22Rv1 (cell line): ENCODE measurements around the gene CD99.

Source experiments
- H3K27ac ChIP-seq: fragments of 450-650 bp; 2 replicates; pipeline ENCODE4 v1.5.1; 2017
- ZFX ChIP-seq: fragments of 450-650 bp; IDR thresholded peaks from 2 replicates; pipeline ENCODE4 v1.6.1; 2017; ENCODE audit warnings: antibody characterized with exemption, borderline replicate concordance
- TF ChIP-seq, protein P1 (sequence below): fragments of 450-650 bp; IDR thresholded peaks from 2 replicates; pipeline ENCODE4 v1.5.1; 2017; ENCODE audit warnings: mild to moderate bottlenecking

The CD99 gene

GRCh38 chrX:2676794-2677675, 14.1 kb upstream of the CD99 start:
- H3K27ac ChIP-seq, result no peak overlapping the region
- TF ChIP-seq, protein P1, sequence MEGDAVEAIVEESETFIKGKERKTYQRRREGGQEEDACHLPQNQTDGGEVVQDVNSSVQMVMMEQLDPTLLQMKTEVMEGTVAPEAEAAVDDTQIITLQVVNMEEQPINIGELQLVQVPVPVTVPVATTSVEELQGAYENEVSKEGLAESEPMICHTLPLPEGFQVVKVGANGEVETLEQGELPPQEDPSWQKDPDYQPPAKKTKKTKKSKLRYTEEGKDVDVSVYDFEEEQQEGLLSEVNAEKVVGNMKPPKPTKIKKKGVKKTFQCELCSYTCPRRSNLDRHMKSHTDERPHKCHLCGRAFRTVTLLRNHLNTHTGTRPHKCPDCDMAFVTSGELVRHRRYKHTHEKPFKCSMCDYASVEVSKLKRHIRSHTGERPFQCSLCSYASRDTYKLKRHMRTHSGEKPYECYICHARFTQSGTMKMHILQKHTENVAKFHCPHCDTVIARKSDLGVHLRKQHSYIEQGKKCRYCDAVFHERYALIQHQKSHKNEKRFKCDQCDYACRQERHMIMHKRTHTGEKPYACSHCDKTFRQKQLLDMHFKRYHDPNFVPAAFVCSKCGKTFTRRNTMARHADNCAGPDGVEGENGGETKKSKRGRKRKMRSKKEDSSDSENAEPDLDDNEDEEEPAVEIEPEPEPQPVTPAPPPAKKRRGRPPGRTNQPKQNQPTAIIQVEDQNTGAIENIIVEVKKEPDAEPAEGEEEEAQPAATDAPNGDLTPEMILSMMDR, result no peak
- no peak for TF ChIP-seq ZFX

DNA sequence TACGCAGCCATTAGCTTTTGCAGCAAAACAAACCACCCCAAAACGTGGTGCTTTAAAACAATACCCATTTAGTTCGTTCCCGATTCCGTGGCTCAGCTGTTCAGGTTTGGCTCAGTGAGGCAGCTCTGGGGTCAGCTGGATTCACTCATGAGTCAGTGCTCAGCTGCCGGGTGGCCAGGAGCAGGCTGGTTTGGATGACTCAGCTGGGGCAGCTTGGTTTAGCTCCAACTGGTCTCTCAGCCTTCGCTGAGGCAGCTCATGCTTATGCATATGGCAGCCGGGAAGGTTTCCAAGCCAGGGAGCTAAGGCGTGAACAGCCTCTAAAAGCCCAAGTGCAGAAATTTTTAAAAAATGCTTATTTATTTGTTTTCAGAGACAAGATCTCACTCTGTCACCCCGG, 13.3 kb upstream of the CD99 start:
- 0 out of 2 replicates have a peak overlapping the region, but pooled peaks have one; percentile 40 for H3K27ac ChIP-seq
- TF ChIP-seq ZFX, result no peak
- TF ChIP-seq, protein P1, result no peak

DNA sequence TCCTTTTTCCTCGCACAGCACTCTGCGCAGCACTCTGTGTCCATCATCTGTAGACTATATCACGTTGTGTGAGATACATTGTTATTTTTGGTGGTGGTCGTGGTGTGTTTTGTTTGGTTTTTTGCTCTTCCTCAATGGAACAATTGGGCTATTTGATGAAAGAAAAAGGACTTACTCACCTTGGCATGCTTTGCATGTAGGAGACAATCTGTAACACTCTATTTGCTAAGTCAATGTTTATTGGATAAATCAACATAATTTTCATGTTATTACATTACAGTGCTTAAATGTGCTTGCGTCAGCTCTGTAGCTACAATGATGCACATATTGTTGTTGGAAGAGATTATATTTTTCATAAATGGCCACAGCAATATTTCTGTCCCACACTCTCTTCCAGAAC, 12.5 kb upstream of the CD99 start:
- no peak for TF ChIP-seq ZFX
- TF ChIP-seq, protein P1, result no peak
- H3K27ac ChIP-seq, result peak overlapping the region; percentile 40; the same call in 1 of the 2 replicates

DNA sequence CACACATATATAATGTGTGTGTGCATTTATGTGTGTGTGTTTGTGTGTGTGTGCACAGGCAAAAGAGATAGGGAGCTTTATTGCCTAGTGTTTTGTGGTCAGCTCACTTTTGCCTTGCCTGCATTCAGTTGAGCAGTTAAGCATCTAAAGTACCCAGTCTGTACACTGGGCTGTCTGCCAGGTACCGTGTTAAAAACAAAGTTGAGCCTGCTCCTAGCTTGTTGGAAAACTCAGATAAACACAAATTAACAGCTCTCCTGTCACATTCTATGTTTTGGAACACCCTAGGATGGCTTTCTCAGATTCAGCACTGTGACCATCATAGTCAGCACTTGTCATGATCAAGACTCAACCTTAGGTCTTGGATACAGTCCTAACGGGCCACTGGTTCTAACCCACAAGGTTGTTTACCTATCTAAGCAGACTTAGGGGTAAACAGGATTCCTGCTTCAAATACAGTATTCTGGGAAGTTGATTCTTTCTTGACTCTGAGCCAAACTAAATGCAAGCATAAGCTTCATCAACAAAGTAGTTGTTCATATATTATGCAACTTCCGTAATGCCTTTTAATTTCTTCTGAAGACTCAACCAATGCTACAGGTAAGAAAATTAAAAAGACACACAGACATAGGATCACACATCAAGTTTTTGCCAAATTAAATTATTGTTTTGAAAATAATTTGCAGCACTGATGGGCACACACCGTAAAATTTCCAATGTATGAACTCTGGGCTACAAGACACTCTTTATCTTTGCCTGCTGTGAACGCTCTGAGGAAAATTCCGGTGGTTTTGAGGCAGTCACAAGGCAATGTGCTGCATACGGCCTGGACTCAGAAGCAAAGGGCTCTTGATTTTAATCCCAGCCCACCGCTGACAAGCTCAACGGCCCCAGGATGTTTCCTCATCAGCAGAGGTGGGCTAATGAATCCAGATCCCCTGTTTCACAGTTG, 11.3 kb upstream of the CD99 start:
- peak overlapping the region; percentile 40 for H3K27ac ChIP-seq
- TF ChIP-seq ZFX, result no peak

- no peak overlapping the region for H3K27ac ChIP-seq
- no peak for TF ChIP-seq ZFX
- TF ChIP-seq, protein P1, result no peak
Measured at GRCh38 chrX:2680486-2681348, 10.4 kb upstream of the CD99 start.

DNA sequence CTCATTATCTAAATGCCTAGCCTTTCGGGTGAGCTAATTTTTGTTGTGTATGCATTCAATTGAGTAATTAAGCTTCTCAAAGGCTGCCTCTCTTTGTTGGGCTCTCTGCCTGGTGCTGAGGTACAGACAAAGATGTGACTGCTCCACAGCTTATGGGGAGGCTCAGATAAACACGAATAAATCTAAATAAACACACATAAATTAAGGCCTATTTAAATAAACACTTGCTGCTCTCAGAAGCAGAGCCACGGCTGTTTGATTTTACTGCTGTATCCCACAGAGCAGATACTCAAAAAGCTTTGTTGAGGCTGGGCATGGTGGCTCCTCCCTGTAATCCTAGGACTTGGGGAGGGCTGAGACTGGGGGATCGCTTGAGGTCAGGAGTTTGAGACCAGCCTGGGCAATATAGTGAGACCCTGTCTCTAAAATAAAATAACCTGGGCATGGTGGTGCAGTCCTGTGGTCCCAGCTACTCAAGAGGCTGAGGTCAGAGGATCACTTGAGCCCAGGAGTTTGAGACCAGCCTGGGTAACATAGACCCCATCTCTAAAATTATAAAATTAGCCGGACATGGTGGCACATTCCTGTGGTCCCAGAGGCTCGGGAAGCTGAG, 8.4 kb upstream of the CD99 start:
- TF ChIP-seq ZFX, result no peak
- TF ChIP-seq, protein P1, result no peak
- H3K27ac ChIP-seq, result no peak overlapping the region
